Lung (tissue), 12 donors: ENCODE measurements around the gene STK25. TPM values are rescaled to one million over a fixed set of nuclear protein-coding genes. Genes with fewer than 3 reads are reported as not detected.

Source experiments
- ATAC-seq: fragments of 200-7000 bp; cut with Tn5 transposase; one replicate; pipeline ENCODE4 v1.9.1; 2020; ENCODE audit warnings: moderate number of reproducible peaks; ENCODE audit not compliant: insufficient read depth, low FRiP score
- DNase-seq, 3 donors: peaks; one replicate each; pipeline ENCODE4 v3.0.0-alpha.2; 2013 to 2017
- H3K27ac ChIP-seq, 2 donors: one replicate each; pipeline ENCODE4 v1.5.1; 2013; ENCODE audit warnings: mild to moderate bottlenecking in 2 of 2, moderate library complexity in 2 of 2, control low read depth in 1 of 2, inconsistent platforms in 1 of 2, low read depth in 1 of 2, low read length in 1 of 2
- H3K27me3 ChIP-seq, 3 donors: one replicate each; pipeline ENCODE4 v1.5.1; 2013; ENCODE audit warnings: low read length in 2 of 3; ENCODE audit not compliant: control insufficient read depth in 3 of 3, insufficient read depth in 3 of 3
- H3K36me3 ChIP-seq, 4 donors: one replicate each; pipeline ENCODE4 v1.5.1; 2013; ENCODE audit warnings: low read length in 4 of 4, mild to moderate bottlenecking in 1 of 4, moderate library complexity in 1 of 4; ENCODE audit not compliant: control insufficient read depth in 4 of 4, insufficient read depth in 4 of 4
- H3K4me1 ChIP-seq, 5 donors: one replicate each; pipeline ENCODE4 v1.5.1; 2013; ENCODE audit warnings: low read length in 5 of 5, mild to moderate bottlenecking in 2 of 5, moderate library complexity in 1 of 5; ENCODE audit not compliant: control insufficient read depth in 5 of 5, insufficient read depth in 5 of 5
- H3K4me3 ChIP-seq: one replicate; pipeline ENCODE4 v1.5.1; 2013; ENCODE audit warnings: mild to moderate bottlenecking, control low read depth, moderate library complexity
- H3K9ac ChIP-seq, 2 donors: one replicate each; pipeline ENCODE4 v1.5.1; 2013; ENCODE audit warnings: low read length in 2 of 2, control low read depth in 1 of 2; ENCODE audit not compliant: insufficient read depth in 1 of 2
- H3K9me3 ChIP-seq, 4 donors: one replicate each; pipeline ENCODE4 v1.5.1; 2013; ENCODE audit warnings: low read length in 3 of 4, mild to moderate bottlenecking in 1 of 4, moderate library complexity in 1 of 4; ENCODE audit not compliant: control insufficient read depth in 4 of 4, insufficient read depth in 3 of 4
- CTCF ChIP-seq: IDR thresholded peaks from 2 replicates; pipeline ENCODE4 v1.5.1; 2012; ENCODE audit warnings: mild to moderate bottlenecking; ENCODE audit errors: control extremely low read depth, extremely low read depth
- WGBS, 2 donors: extraction: QIAGEN DNeasy Blood & Tissue Kit; methylation state at CpG; one replicate each; pipeline ENCODE4 v1.1.7; 2013; 5-methylcytosine and 5-hydroxymethylcytosine counted together
- polyA plus RNA-seq, 2 donors: library from polyadenylated mRNA; stranded (reverse); fragments of 200-250 nt; gene quantifications; one replicate each; pipeline ENCODE4 v1.2.1, GENCODE V29; 2013
- total RNA-seq, 2 donors: library from RNA; depleted of rRNA in 1 of 2; stranded (reverse); fragments of >200 nt in 1 of 2; gene quantifications; one replicate each; pipeline ENCODE4 v1.2.1, GENCODE V29; 2014 to 2021
- donor health status: control.
- donor health status: control.
- donor health status: Bipolar disorder and iron deficiency.
- donor health status: healthy.
- donor health status: DM: yes; HTN: yes; CAD: no.

The STK25 gene
- total and polyA plus RNA-seq, 4 donors = 126 to 182 (median 136) TPM

DNA sequence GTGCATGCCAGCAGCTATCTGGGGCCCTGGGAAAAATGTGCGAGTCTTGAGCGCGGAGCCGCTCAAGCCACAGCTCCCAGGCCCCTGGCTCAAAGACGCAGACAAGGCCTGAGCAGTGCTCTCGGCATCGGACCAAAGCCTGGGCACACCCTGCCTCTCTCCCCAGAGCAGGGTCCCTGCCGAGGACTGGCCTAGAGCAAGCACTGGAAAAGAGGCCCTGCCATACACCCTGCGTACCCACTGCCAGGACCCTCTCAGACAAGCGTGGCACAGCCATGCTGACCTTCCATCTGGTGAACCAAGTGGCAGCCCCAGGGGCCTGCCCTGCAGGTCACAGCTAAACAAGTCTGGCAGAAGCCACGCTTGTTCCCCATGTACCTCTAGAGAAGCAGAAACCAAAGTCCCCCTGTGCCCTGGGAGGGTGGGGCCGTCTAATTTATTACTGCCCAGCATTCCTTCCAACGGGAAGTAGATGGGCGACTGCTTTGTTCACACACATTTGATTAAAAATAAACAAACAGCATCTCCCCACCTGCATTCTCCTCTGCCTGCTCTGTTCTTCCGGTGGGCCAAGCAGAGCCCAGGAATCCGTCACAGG, 14.0 kb downstream of the STK25 start:
- peaks cover 5 to 57% (median 26%) of the 10 kb centered on the region in 4 donors for H3K36me3 ChIP-seq
- no peak for TF ChIP-seq CTCF
- no peaks in the 10 kb centered on the region for H3K9me3 ChIP-seq
- no peak overlapping the region for H3K4me3 ChIP-seq
- DNase-seq = no peak
- ATAC-seq = no peak
- H3K27ac ChIP-seq = no peak overlapping the region
- H3K4me1 ChIP-seq = peaks cover 0 to 5% (median 0%) of the 10 kb centered on the region in 5 donors
- no peak overlapping the region for H3K9ac ChIP-seq
- no peaks in the 10 kb centered on the region for H3K27me3 ChIP-seq
- 86 to 87% methylated on average over 16 of the region's 16 CpGs for WGBS, 2 donors

DNA sequence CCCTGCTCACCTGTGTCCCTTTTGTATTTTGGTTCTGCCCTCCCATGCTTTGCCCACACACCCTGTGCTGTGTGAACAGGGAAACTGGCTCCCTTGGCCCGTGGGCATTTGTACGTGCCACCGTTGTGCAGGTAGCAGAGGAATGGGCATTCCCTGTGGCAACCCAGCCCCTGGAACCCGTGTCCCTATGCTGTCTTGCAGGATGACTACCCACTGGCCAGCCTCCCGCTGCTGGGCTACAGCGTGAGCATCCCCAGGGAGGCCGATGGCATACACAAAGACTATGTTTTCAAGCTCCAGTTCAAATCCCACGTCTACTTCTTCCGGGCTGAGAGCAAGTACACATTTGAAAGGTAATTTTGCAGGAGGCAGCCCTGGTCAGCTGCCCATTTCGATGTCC, 15.3 kb downstream of the STK25 start:
- peaks cover 0 to 5% (median 0%) of the 10 kb centered on the region in 5 donors for H3K4me1 ChIP-seq
- 92 to 95% methylated on average over 10 of the region's 10 CpGs for WGBS, 2 donors
- no peaks in the 10 kb centered on the region for H3K27me3 ChIP-seq
- no peak for DNase-seq
- no peaks in the 10 kb centered on the region for H3K9me3 ChIP-seq
- peaks cover 5 to 46% (median 22%) of the 10 kb centered on the region in 4 donors for H3K36me3 ChIP-seq
- no peak for ATAC-seq
- H3K27ac ChIP-seq = no peak overlapping the region
- TF ChIP-seq CTCF = no peak
- H3K4me3 ChIP-seq = no peak overlapping the region
- H3K9ac ChIP-seq = no peak overlapping the region

DNA sequence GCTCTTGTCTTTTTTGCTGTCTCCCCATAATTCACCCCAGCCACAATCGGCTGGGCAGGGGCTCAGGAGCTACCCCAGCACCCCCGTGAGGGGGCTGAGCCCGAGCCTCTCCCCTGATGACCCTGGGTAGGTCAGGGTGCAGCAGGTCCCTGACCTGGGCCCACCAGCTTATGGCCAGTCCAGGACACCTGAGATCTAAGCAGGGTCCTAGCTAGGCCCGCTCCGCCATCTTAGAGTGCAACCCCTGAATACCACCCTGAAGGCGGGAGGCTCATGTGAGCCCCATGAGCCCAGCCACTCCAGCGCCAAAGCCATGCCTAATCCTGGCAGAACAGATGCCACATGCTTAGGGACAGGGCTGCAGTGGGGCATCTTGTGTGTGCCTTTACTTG, 16.2 kb downstream of the STK25 start:
- Histone ChIP-seq H3K4me3 (no peak overlapping the region), H3K9me3 (no peaks in the 10 kb centered on the region), H3K4me1 (peaks cover 0 to 5% (median 0%) of the 10 kb centered on the region in 5 donors), H3K9ac (no peak overlapping the region), H3K27me3 (no peaks in the 10 kb centered on the region), H3K27ac (no peak overlapping the region), H3K36me3 (peaks cover 5 to 40% (median 21%) of the 10 kb centered on the region in 4 donors)
- WGBS, 2 donors = 91 to 95% methylated on average over 7 of the region's 7 CpGs
- ATAC-seq (no peak), DNase-seq (no peak)
- TF ChIP-seq CTCF = no peak
